ENCODE measurements around the gene AMD1.
"Not testable (repeated sequence)": the region's sequence is repeated elsewhere in the genome, so short reads cannot be mapped to it uniquely, and the experiment has no call there.

The AMD1 gene

DNA sequence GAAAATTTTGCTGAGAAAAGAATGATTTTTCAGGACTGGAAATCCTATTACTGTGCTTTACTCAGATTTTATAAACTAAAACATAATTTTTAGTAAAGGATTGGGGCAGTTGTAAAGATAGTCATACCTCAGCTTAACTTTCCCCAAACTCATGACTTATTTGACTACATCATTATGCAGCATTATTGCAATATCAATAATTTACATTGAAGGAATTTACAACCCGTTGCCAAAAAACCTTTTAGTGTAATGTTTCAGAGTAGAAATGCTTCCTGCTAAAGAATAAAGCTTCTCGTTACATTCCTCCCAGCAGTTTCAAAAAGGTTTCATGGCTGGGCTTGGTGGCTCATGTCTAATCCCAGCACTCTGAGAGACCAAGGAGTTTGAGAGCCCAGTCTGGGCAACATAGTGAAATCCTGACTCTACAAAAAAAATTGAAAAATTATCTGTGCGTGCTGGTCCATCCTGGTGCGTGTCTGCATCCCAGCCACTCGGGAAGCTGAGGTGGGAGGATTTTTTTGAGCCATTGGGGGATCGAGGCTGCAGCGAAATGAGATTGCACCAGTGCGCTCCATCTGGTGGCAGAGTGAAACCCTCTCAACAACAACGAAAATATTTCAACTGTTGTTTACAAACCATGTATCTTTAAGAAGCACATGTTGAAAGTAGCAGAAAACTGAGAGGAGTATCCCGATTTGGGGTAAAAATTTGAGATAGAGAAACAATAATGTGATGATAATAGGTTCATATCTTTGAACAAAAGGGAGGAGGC, 4.4 kb downstream of the AMD1 start:
- DNase-seq, result no peak

DNA sequence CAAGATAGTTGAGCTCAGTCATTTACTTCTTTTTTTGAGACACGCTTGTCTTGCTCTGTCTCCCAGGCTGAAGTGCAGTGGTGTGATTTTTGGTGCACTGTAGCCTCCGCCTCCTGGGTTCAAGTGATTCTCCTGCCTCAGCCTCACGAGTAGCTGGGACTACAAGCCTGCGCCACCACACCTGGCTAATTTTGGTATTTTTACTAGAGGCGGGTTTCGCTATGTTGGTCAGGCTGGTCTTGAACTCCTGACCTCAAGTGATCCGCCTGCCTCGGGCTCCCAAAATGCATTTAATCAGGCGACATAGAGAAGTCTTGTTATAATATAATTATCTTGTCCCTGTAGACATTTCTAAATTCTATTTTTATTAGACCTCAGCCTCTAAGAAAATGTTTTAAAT, 6.1 kb downstream of the AMD1 start:
- no peak for DNase-seq

DNA sequence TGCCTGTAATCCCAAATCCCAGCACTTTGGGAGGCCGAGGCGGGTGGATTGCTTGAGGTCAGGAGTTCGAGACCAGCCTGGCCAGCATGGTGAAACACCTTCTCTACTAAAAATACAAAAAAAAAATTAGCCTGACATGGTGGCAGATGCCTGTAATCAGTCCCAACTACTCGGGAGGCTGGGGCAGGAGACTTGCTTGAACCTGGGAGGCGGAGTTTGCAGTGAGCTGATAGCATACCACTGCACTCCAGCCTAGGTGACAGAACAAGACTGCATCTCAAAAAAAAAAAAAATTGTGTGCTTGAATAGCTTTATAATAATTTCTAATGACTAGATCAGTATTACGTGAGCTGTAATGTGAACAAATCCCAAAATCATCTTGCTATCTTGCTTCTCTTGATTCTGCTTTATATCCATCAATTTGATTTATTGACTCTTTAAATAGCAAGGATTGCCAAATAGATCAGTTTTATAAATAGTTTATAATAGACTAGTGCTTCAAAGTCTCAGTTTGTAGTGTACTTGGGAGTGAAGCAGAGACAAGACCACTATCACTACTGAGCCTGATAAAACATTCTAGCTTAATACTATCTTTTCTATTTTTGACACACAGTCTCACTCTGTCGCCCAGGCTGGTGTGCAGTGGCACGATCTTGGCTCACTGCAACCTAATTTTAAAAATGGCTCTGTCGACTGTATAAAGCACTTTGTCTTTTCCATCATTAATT, 7.1 kb downstream of the AMD1 start:
- no peak for DNase-seq

DNA sequence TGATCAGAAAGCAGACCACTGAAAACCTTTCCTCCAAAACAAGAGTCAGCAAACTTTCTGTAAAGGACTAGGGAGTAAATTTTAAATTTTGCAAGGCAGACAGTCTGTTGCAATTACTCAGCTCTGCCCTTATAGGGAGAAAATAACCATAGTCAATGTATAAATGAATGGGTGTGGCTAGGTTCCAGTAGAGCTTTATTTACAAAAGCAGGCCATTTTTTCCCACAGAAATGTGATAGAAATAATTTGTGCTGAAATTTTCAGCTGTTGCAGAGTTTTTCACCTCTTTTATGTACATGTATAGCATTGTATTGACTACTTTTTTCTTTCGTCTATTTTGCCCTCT, 7.7 kb downstream of the AMD1 start:
- DNase-seq, result no peak

DNA sequence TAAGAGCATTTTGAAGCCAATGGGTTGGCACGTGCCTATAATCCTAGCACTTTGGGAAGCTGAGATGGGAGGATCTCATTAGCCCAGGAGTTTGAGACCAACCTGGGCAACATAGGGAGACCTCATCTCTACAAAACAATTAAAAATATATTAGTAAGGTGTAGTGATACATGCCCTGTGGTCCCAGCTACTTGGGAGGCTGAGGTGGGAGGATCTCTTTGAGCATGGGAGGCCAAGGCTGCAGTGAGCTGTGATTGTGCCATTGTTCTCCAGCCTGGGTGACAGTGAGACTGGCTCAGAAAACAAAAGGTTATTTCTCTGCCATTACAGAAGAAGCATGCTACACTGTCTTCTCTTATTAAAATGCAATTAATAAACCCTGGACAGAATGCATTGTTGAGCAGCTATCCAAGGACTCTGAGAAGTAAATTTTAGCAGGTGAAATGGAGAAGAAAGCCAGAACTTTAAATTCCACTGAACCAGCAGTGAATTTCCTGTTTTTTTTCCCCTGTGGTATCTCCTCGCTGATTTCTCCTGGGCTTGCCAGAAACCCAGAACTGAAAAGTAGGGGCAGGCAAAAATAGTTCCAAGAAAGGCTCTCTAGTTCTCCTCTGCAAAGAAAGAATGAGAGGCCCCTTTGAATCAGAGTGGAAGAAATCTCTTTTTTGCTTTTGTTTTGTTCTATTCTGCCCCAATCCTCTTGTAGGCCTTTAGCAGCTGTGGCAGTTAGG, 8.4 kb downstream of the AMD1 start:
- DNase-seq, result no peak

DNA sequence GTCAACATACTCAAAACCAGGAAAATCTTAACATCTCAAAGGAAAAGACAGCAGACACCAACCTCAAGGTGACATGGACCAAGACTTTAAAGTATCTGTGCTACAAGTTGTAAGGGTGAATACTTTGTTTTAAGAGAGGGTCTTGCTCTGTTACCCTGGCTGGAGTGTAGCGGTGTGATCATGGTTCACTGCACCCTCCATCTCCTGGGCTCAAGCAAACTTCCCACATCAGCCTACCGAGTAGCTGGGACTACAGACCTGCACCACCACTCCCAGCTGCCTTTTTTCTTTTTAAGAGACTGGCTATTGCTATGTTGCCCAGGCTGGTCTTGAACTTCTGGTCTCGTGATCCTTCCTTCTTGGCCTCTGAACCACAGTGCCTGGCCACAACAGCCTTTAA, 9.7 kb downstream of the AMD1 start:
- no peak for DNase-seq

- no peak for DNase-seq
Measured at GRCh38 chr6:110885526-110885925, 10.9 kb downstream of the AMD1 start.

- no peak for DNase-seq
Measured at GRCh38 chr6:110886555-110887167, 12.1 kb downstream of the AMD1 start.

DNA sequence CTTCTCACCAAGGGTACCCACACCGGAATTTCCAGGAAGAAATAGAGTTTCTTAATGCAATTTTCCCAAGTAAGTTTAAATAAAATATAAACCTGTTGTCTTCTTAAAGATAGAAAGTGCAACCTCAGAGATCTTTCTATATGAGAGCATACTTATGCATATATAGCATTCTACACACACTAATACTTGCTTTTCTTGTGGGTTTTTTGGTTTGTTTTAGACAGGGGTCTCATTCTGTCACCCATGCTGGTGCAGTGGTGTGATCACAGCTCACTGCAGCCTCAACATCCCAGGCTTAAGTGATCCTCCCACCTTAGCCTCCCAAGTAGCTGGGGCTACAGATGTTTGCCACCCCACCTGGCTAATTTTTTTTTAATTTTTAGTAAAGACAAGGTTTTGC, 15.7 kb downstream of the AMD1 start:
- no peak for DNase-seq

DNA sequence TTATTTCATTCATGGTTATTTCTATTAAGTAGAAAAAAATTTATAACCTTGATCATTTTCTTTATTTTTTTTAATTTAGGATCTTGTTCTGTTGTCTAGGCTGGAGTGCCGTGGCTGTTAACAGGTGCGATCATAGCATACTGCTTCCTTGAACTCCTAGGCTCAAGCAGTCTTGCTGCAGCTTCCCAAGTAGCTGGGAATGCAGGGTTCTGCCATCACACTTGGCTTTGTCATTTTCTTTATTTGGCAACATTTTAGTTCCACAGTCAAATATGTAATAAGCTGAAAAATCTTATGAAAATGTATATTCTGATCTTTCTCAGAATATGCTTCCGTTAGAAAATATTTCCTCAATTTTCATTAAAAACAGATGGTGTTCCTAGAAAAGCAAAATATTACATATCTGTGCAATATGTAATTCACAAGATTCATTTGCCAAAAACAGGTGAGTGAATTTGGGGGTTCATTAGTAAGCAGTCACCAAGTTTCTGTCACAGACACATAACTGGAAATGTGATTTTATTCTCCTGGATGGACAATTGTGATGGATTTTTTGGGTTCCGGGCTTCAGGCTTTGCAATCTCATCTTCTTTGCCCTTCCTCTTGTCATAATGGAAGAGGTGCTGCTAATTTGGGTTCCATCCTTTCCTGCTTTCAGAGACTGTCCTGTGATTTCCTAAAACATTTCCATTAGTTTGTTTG, 21.5 kb downstream of the AMD1 start:
- DNase-seq, result no peak

DNA sequence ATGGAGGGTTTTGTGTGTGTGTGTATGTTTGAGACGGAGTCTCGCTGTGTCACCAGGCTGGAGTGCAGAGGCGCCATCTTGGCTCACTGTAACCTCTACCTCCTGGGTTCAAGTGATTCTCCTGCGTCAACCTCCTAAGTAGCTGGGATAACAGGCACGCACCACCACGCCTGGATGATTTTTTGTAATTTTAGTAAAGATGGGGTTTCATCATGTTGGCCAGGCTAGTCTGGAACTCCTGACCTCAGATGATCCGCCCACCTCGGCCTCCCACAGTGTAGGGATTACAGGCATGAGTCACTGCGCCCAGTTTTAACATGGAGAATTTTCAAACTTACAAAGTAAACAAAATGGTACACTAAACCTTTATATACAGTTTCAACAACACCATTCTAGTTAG, 22.8 kb downstream of the AMD1 start:
- DNase-seq, result no peak

- DNase-seq, result no peak
Measured at GRCh38 chr6:110898111-110898510, 23.5 kb downstream of the AMD1 start.

- no peak for DNase-seq
Measured at GRCh38 chr6:110900028-110900598, 25.5 kb downstream of the AMD1 start.

GRCh38 chr6:110901601-110902000, 27.0 kb downstream of the AMD1 start:
- DNase-seq, result not testable (repeated sequence)

DNA sequence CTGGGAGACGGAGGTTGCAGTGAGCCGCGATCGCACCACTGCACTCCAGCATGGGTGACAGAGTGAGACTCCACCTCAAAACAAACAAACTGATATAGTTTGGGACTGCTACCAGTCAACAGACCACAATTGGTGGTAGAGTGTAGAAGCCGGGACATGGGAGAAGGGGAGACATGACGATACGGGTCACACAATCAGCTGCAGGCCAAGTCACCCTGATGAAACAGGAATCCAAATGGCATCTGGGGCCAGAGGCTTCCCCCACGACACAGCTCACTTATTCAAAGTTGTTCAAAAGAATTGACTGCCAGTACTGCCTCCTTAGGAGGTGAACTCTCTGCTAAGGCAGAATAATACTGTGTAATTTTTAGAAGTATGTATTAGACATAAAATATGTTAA, 27.5 kb downstream of the AMD1 start:
- DNase-seq, result no peak

GRCh38 chr6:110906273-110906672, 31.7 kb downstream of the AMD1 start:
- not testable (repeated sequence) for DNase-seq

DNA sequence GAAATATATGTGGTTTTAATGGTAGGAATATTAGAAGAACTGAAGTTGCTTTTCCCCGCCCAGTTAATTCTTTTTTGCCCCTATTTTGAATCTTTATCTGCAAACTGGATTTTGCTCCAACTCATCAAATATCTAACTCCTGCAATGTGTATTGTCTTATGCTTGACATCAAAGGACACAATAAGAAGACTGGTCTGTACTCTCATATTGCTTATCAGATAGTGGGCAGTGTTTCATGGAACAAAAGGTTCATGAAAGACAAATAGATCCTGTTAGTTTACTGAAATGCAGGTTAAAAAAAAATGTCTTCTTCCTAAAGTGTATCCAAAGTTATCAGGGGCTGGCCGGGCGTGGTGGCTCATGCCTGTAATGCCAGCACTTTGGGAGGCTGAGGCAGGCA, 56.2 kb downstream of the AMD1 start:
- DNase-seq, result no peak

DNA sequence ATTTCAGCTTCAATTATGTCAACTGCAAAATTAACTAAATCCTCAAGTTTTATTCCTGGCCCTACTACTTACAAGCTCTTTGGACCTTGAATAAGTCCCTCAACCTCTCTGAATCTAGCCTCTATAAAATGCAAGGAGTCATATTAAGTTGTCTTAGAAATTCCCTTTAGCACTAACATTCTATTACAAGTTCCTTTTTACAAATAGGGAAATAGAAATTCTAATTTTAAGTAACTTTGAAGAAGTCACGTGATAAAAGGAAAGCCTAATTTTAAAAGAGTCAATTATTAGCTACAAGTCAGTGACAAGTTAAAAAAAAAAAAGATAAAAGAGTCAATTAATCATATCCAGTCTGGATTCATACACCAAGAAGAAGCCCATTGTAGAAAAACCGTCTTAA, 59.3 kb downstream of the AMD1 start:
- no peak for DNase-seq

- no peak for DNase-seq
Measured at GRCh38 chr6:110934381-110934898, 59.9 kb downstream of the AMD1 start.

DNA sequence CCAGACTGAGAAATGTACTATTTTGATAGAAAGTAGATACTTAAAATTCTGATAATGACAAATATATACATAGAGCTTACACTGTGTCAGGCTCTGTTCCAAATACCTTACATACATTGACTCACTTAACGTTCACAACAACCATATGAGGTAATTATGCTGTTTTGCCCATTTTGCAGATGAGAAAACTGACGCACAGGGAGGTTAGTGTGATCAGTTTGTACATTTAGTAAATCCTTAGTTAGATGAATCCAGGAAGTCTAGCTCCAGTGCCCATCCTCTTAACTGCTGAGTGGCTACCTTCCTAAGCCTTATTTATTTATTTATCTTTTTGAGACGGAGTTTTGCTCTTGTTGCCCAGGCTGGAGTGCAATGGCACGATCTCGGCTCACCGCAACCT, 60.6 kb downstream of the AMD1 start:
- DNase-seq, result no peak

DNA sequence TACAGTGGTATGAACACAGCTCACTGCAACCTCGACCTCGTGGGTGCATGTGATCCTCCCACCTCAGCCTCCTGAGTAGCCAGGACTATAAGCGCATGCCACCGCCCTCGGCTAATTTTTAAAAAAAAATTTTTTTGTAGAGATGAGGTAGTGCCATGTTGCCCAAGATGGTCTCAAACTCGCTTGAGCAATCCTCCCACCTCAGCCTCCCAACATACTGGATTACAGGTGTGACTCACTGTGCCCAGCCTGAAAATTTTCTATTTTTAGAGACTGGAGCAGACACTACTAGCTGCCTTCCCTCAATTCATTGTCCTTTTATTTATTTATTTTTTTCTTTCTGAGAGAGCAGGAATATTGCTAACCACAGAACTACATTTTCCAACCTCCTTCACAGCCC, 63.6 kb downstream of the AMD1 start:
- no peak for DNase-seq

All from activated T-cell treated with anti-CD3 and anti-CD28 coated beads, Interleukin-2, amount 50 U/mL, for 48 hours (primary cell).